ENCODE results near the gene IFI30. TPM values are rescaled to one million over a fixed set of nuclear protein-coding genes. Genes with fewer than 3 reads are reported as not detected.

Gene IFI30
- not detected in 2 replicates for total RNA-seq (2021)
- Bru-seq, nascent RNA = not detected
- BruChase-seq, experiment 1, labeled RNA remaining after a 2-hour chase = not detected
- not detected for BruChase-seq, experiment 2, labeled RNA remaining after a 6-hour chase
- long read RNA-seq, partial matches to known transcripts = 0 of 1 reads
- long read RNA-seq, other reads (novel, unspliced or antisense) = 0 of 1 reads

- ChIA-PET CTCF (no interaction called here), POLR2A (ENCODE audit: low non-redundant PET) (no interaction called here)
- no TSS peak for BruUV-seq (replicated peaks)
- no peaks in the 10 kb centered on the region for H3K9me3 ChIP-seq (ENCODE audit: low read depth, low read length, poor library complexity, severe bottlenecking)
- TF ChIP-seq EZH2 (IDR thresholded peaks at IDR 0.05; ENCODE audit: borderline replicate concordance, low read depth, low read length, poor library complexity, severe bottlenecking) = no peak
- no peak for TF ChIP-seq CTCF (conservative IDR thresholded peaks at IDR 0.05; ENCODE audit: low read depth, low read length)
- no peaks in the 10 kb centered on the region for H3K27me3 ChIP-seq (replicated peaks; ENCODE audit: insufficient read depth, low read depth, low read length, poor library complexity)
- H3K4me1 ChIP-seq (ENCODE audit: insufficient read depth, low read length, poor library complexity, severe bottlenecking) = no peaks in the 10 kb centered on the region
- no peaks in the 10 kb centered on the region for H3K36me3 ChIP-seq (ENCODE audit: insufficient read depth, low read length, poor library complexity, severe bottlenecking)
- intact Hi-C loops (cut with micrococcal nuclease; ENCODE audit: unreplicated experiment) = no loop called here
- no peak within 1 kb of the TSS for H3K27ac ChIP-seq (ENCODE audit: low read depth, low read length, poor library complexity, severe bottlenecking)
- H3K4me3 ChIP-seq (ENCODE audit: low read depth, low read length, poor library complexity, severe bottlenecking) = peak within 1 kb of the TSS; percentile 53
- DNase-seq (ENCODE audit: low spot score) = peak; percentile 48
Observed at GRCh38 chr19:18173572-18174288, at the start of gene IFI30. IFI30 (plus strand) TSS chr19:18173813; CDS start chr19:18173842, 29 bp downstream.

- Histone ChIP-seq H3K4me3 (ENCODE audit: low read depth, low read length, poor library complexity, severe bottlenecking) (no peak overlapping the region), H3K27ac (ENCODE audit: low read depth, low read length, poor library complexity, severe bottlenecking) (no peak overlapping the region), H3K27me3 (replicated peaks; ENCODE audit: insufficient read depth, low read depth, low read length, poor library complexity) (no peaks in the 10 kb centered on the region), H3K9me3 (ENCODE audit: low read depth, low read length, poor library complexity, severe bottlenecking) (no peaks in the 10 kb centered on the region), H3K4me1 (ENCODE audit: insufficient read depth, low read length, poor library complexity, severe bottlenecking) (peaks cover 4% of the 10 kb centered on the region), H3K36me3 (ENCODE audit: insufficient read depth, low read length, poor library complexity, severe bottlenecking) (no peaks in the 10 kb centered on the region)
- CTCF ChIA-PET = no interaction called here
- no peak for DNase-seq (ENCODE audit: low spot score)
- POLR2A ChIA-PET (ENCODE audit: low non-redundant PET) = interaction anchor here (0.6 kb wide), 1 partner anchor 9 kb away, joined by 4 read pairs; no protein-coding TSS in a partner anchor
- no TSS peak for BruUV-seq (replicated peaks)
- intact Hi-C loops (cut with micrococcal nuclease; ENCODE audit: unreplicated experiment) = no loop called here
- TF ChIP-seq CTCF (conservative IDR thresholded peaks at IDR 0.05; ENCODE audit: low read depth, low read length) (no peak), EZH2 (IDR thresholded peaks at IDR 0.05; ENCODE audit: borderline replicate concordance, low read depth, low read length, poor library complexity, severe bottlenecking) (no peak)
Observed at GRCh38 chr19:18123819-18124218, 49.8 kb upstream of the IFI30 start.

GRCh38 chr19:18126097-18126496, 47.5 kb upstream of the IFI30 start:
- intact Hi-C loops (cut with micrococcal nuclease; ENCODE audit: unreplicated experiment) = no loop called here
- no peaks in the 10 kb centered on the region for H3K9me3 ChIP-seq (ENCODE audit: low read depth, low read length, poor library complexity, severe bottlenecking)
- no peak for DNase-seq (ENCODE audit: low spot score)
- no peak overlapping the region for H3K27ac ChIP-seq (ENCODE audit: low read depth, low read length, poor library complexity, severe bottlenecking)
- CTCF ChIA-PET = no interaction called here
- no peak overlapping the region for H3K4me3 ChIP-seq (ENCODE audit: low read depth, low read length, poor library complexity, severe bottlenecking)
- no TSS peak for BruUV-seq (replicated peaks)
- H3K4me1 ChIP-seq (ENCODE audit: insufficient read depth, low read length, poor library complexity, severe bottlenecking) = no peaks in the 10 kb centered on the region
- H3K36me3 ChIP-seq (ENCODE audit: insufficient read depth, low read length, poor library complexity, severe bottlenecking) = no peaks in the 10 kb centered on the region
- POLR2A ChIA-PET (ENCODE audit: low non-redundant PET) = no interaction called here
- no peaks in the 10 kb centered on the region for H3K27me3 ChIP-seq (replicated peaks; ENCODE audit: insufficient read depth, low read depth, low read length, poor library complexity)
- TF ChIP-seq EZH2 (IDR thresholded peaks at IDR 0.05; ENCODE audit: borderline replicate concordance, low read depth, low read length, poor library complexity, severe bottlenecking) (no peak), CTCF (conservative IDR thresholded peaks at IDR 0.05; ENCODE audit: low read depth, low read length) (no peak)
